ENCODE measurements around the gene PHGDH. TPM values are rescaled to one million over a fixed set of nuclear protein-coding genes. Genes with fewer than 3 reads are reported as not detected.

PHGDH gene
- total and polyA plus RNA-seq, 2 of the 13 experiments (the other 11 are each of a cell fraction or from before 2014, with no cell fraction given) = 95.8 to 133 TPM

GRCh38 chr1:119772298-119772697 is 60.6 kb downstream of the PHGDH start:
- ChIA-PET CTCF (ENCODE audit: low intra/inter-chr PET ratio, low total read pairs) (no interaction called here), POLR2A (interaction anchor here (1.1 kb wide), 1 partner anchor 7 kb away, joined by 3 read pairs; no protein-coding TSS in a partner anchor)
- no peak overlapping the region for H3K4me3 ChIP-seq (replicated peaks in 1 of 3; ENCODE audit: insufficient read depth in 1 of 3, low read depth in 2 of 3, low read length in 3 of 3)
- BruUV-seq (replicated peaks) = no TSS peak
- DNase-seq (ENCODE audit: low spot score) (no peak), FAIRE-seq (no peak), ATAC-seq (no peak)
- no peak overlapping the region for H2AFZ ChIP-seq (ENCODE audit: low read length)
- no peak overlapping the region for H3K4me2 ChIP-seq (ENCODE audit: low read depth, low read length)
- H3K27me3 ChIP-seq (ENCODE audit: control insufficient read depth in 1 of 2, insufficient read depth in 2 of 2, low read length in 2 of 2) = 0 out of 5 replicates have a peak, but pooled peaks cover 0 to 1% of the 10 kb centered on the region in 2 experiments
- H3K9ac ChIP-seq (ENCODE audit: insufficient read depth, low read depth, low read length) = no peak overlapping the region
- peaks cover 98% of the 10 kb centered on the region for H3K4me1 ChIP-seq (ENCODE audit: insufficient read depth, low read length)
- in situ Hi-C loops (cut with HindIII; ENCODE audit: extremely low pct_ligation_motif_present, low pct_unique_long_range_greater_than_20kb) (no loop called here), intact Hi-C loops (cut with micrococcal nuclease; ENCODE audit: unreplicated experiment) (no loop called here)
- H3K36me3 ChIP-seq (replicated peaks in 1 of 2; ENCODE audit: control insufficient read depth in 1 of 2, insufficient read depth in 2 of 2, low read length in 2 of 2) = no peaks in the 10 kb centered on the region
- H3K9me3 ChIP-seq (ENCODE audit: low read length) = no peaks in the 10 kb centered on the region
- no peak overlapping the region for H3K27ac ChIP-seq (ENCODE audit: extremely low read length, insufficient read depth, low read length)
- no peaks in the 10 kb centered on the region for H3K79me2 ChIP-seq (ENCODE audit: insufficient read depth, low read length)
- WGBS (ENCODE audit: low lambda C conversion rate) = 87% methylated on average over 2 of the region's 2 CpGs
- no peaks in the 10 kb centered on the region for H4K20me1 ChIP-seq (ENCODE audit: insufficient read depth, low read length)
- TF ChIP-seq PATZ1 (CRISPR knock-in tag; IDR thresholded peaks at IDR 0.05) (no peak), ZNF549 (CRISPR knock-in tag; IDR thresholded peaks at IDR 0.05) (no peak), CBX2 (IDR thresholded peaks at IDR 0.05; ENCODE audit: low read depth, low read length) (no peak), CBX2 (CRISPR knock-in tag; IDR thresholded peaks at IDR 0.05; ENCODE audit: low read depth) (no peak), SRSF9 (IDR thresholded peaks at IDR 0.05; ENCODE audit: borderline replicate concordance, insufficient read depth, low read depth, low read length, poor library complexity, severe bottlenecking) (no peak), NCOR1 (IDR thresholded peaks at IDR 0.05; ENCODE audit: borderline replicate concordance, low read length) (no peak), CHD4 (IDR thresholded peaks at IDR 0.05; ENCODE audit: borderline replicate concordance, low read length) (0 out of 2 replicates have a peak, but pooled peaks have one; percentile 36), SOX6 (IDR thresholded peaks at IDR 0.05) (no peak), SOX6 (CRISPR knock-in tag; IDR thresholded peaks at IDR 0.05) (no peak), ZNF205 (CRISPR knock-in tag; IDR thresholded peaks at IDR 0.05) (no peak), RBM39 (IDR thresholded peaks at IDR 0.05; ENCODE audit: low read depth, low read length, poor library complexity, severe bottlenecking) (no peak), ZMYM3 (CRISPR knock-in tag; IDR thresholded peaks at IDR 0.05) (peak; percentile 51; the same call in 1 of the 2 replicates), ZNF629 (CRISPR knock-in tag; conservative IDR thresholded peaks at IDR 0.05) (peak; percentile 91), ETV6 (CRISPR knock-in tag; conservative IDR thresholded peaks at IDR 0.05) (no peak)

Data from HepG2 (cell line).